Putamen (tissue), 1 donor: ENCODE results near the gene RTP5.

Experiments
- DNase-seq: peaks from one replicate; pipeline ENCODE4 v3.0.0-alpha.2; 2016; ENCODE audit warnings: low spot score

RTP5 gene

GRCh38 chr2:241887806-241888522, 18.4 kb downstream of the RTP5 start:
- no peak for DNase-seq

GRCh38 chr2:241888641-241889040, 19.1 kb downstream of the RTP5 start:
- DNase-seq = no peak

DNA sequence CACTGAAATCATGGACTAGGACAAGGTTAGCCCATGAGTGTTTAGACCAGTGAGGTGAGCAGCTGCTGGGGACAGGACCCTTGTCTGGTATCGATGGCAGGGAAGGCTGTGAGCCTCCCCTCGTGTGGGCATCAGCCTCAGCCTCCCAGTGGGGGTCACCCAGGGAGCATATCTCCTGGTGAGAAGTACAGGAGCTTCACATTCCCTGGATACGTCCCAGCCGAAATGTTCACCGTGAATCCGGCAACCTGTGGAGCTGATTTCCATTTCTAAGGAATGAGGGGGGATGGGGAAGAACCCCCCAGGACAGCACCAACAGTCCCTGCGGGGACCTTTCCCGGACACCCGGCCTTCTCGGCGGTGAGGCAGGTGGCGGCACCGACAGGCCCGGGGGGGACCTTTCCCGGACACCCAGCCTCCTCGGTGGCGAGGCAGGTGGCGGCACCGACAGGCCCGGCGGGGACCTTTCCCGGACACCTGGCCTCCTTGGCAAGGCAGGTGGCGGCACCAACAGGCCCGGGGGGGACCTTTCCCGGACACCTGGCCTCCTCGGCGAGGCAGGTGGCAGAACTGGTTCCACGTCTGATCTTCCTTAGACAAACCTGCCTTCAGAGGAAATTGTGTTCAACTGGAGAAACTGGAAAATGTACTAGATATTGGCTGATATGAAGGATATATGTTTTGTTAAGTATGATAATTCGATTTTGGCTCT, 21.2 kb downstream of the RTP5 start:
- DNase-seq = no peak

DNA sequence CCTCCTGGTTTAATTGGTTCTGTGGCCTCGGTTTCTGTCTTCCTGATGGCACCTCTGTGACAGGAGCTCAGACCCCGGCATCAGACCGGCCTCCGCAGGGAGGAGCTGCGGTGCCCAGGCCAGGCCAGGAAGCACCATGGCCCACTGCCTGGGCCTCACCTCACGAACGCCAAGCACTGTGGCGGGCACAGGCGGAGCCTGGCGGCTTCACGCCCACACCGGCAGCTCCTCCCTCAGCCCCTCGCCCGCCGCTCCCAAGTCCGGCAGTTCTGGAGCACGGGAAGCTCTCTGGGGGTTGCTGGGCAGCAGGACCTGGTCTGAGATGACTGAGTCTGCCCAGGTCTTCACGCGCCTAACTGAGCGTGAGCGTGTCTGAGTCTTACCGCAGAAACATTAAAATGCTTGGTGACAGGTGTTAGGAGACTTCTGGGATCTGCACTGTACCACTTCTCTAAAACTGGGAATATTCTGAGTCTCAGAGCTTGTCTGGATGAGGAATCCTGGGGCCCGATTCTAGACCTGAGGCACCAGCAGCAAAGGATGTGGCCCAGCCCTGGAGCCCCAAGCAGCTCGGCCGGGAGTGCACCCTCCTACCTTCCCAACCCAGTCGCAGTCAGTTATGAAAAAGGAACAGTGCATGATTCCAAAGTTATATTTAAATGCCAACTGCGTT, 21.9 kb downstream of the RTP5 start:
- no peak for DNase-seq

DNA sequence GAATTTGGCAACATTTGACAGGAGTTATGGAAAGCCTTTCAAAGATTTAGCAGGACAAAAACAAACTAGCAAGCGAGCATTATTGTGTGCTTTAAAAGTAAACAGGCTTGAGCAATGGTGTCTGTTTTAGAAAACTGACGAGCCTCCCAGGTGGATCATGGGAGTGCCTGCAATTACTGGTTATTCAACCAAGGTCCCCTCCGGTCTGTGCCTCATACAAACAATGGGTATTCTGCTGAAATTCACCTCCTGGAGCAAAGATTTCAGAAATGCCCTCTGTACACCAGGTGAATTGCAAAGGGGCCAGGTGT, 22.4 kb downstream of the RTP5 start:
- DNase-seq = no peak

GRCh38 chr2:241892299-241893137, 23.0 kb downstream of the RTP5 start:
- DNase-seq = no peak

- no peak for DNase-seq
These were observed 23.7 kb downstream of the RTP5 start for GRCh38 chr2:241893265-241893664.

DNA sequence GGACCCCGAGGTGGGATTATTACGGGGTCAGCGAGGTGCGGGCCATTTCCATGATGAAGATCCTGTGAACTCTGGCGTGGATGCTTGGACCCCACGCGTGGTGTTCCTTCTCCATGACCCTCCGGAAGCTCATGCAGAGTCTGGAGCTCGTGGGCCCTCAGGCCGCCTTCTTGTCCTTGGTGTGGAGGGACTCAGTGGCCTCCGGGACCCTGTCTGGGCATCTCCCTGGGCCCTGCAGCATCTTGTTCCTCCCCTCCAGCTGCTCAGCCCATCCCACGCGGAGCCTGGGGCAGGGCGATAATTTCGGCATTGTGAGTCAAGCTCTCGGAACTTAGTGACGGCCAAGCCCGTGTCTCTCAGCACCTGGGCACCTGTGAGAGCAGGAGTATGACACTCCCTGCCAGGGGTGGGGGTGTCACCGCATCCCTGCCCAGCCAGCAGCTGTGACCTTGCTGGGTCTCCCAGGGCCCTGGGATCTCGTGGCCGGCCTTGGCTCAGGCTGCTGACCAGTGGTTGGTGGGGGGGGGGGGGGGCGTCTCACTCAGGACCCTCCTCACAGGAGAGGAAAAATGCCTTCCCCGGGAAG, 24.6 kb downstream of the RTP5 start:
- no peak for DNase-seq

DNA sequence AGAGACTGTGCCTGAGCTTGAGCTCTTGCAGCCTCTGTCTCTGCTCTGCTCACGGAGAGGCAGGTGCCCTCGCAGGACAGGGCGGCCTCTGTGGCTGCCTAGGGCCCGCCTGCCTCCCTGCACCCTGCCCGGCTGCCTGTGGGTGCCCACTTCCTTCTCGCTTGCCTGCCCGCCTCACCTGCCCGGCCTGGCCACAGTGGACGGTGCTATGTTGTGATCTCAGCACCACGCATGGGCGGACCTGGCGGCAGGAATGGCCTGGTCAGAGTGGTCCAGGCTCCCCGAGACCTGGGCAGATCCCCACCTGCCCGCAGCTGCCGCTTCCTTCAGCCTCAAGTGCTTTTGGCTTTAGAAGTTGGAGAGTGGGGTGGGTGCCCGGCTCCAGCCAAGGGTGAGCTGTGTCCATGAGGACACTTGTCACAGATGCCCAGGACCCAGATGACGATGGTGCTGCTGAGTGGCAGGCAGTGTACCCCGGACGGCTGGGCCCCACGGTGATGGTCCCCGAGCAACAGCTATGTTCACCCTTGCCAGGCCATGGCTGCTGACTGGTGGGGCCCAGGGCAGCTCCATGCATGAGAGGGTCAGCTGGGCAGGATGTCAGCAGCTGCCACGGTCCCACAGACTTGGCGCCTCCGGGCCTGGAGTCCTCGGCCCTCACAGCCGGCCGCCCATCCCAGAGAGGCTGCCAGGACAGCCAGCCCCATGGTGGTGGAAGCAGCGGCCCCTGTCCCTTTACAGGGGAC, 25.3 kb downstream of the RTP5 start:
- DNase-seq = no peak

DNA sequence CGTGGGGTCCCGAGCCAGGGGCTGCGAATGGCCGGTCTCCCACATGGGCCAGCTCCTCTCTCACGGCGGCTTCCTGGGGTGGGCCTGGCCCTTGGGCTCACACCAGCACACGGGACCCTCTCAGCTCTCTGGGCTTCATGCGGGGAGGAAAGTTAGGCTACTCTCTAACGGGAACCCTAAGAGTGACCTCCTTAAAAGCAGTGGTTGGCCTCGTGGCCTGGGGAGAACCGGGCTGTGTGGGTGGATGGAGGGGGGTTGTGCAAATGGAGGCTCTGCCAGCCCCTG, 25.8 kb downstream of the RTP5 start:
- no peak for DNase-seq

DNA sequence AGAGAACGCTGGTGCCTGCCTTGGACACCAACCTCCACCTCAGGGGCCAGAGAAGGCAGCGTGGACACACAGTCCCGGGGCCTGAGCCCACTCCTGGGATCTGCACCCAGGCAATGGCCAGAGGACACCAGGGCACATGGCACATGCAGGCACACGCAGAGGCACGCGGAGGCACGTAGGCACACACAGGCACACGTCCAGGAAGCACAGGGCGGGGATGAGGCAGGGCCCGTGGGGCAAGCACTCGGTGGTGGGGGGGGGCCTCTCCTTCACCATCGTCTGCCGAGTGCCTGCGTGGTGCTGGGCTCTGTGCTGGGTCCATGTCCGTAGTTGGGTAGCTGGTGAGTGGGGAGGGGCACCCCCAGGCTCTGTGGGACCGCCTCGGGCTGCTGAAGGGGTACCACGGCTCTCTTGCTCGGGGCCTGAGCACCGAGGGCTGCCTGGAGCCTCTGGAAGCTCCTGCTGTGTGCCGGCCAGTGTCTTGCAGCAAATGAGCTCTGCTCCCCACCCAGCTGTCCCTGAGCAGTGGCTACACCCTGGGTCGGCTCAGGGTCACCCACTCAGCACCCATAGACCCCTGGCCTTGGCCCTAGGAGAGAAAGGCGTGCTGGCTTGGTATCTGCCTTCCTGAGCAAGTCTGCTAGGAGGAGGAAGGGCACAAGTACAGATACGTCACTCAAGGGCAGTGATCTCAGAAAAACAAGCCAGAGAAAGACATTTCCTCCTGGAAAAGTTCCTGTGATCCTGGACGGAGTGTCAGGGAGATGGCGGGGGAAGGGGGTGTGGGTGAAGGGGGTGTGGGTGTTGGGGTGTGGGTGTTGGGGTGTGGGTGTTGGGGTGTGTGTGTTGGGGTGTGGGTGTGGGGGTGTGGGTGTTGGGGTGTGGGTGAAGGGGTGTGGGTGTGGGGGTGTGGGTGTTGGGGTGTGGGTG, 26.4 kb downstream of the RTP5 start:
- no peak for DNase-seq

- DNase-seq = no peak
These were observed 27.2 kb downstream of the RTP5 start for GRCh38 chr2:241896746-241897201.

- no peak for DNase-seq
These were observed 27.8 kb downstream of the RTP5 start for GRCh38 chr2:241897231-241897916.

DNA sequence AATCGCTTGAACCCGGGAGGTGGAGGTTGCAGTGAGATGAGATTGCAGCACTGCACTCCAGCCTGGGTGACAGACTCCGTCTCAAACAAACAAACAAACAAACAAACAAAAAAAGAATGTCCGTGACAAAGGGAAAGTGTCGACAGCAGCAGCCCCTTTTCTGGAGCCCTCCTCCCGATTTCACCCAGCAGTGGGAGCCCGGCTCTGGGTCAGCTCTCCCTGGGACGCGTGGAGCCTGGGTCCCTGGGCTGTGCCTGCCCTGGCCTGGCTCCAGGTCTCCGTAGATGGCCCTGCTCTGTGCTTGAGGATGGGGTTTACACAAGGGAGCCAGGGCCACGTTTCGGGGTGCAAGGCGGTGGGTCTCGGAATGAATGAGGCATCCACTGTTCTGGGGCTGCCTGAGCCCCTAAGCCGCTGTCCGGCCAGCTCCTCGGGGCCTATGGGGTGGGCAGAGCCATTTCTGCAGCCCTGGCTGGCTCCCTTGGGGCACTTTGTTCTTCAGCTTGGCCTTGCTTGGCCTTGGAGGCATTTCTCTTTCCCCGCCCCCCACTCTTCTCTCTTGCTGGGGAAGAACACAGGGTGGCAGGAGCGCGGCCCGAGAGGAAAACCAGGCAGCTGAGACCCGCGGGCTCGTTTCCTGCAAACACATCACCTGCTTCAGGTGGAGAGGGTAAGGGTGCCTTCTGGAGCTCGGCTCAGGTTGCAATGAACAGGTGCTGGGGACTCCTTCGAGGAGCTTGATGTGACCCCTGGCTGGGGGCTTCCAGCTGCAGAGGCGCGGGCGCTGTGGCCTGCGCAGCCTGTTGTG, 29.1 kb downstream of the RTP5 start:
- DNase-seq = no peak

DNA sequence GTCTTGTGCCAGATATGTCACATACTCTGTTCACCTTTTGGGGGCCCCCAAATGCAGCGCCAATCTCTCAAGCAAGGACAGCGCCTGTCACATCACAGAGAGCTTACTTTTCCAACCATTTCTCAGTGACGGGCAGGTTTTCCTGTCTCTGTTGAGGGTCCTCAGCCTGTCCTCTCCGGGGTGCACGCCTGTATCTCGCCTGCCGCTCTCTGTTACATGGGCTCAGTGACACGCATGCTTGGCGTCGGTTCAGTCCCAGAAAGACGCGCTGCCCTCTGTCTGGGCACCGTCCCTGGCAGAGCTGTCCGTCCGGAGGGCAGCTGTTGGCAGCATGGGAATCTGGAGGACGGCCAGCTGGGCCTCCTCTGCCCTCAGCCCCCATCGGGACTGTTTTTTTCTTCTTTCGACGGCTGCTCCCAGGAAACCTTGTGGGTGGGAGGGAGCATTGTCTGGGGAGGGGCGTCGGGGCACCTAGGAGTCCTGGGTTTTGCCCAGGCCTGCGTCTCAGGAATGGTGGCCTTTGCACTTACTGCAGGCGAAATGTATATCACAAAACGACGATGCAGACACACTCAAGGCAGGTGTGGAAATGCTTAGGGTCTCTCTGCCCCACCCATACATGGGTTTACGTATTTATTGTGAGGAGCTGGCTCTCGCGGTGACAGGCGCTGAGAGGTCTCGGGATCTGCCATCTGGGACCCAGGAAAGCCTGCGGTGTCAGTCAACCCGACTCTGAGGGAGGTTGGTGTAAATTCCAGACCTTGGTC, 30.9 kb downstream of the RTP5 start:
- DNase-seq = no peak

DNA sequence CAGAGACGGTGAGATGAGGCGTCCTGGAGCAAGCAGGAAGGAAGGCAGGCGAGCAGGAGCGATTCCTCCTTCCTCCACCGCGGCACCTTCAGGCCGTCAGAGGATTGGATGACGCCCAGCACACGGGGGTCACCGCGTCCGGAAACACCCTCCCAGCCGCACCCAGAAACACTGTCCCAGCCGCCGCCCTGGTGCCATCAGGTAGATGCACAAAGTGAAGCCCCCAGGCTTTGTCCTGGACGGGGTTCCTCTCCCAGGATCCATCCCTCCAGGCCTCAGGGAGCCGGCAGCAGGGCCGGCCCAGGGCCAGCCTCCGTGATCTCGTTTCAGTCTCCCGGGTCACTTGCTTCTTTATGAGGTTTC, 31.5 kb downstream of the RTP5 start:
- no peak for DNase-seq

GRCh38 chr2:241901500-241902351, 32.2 kb downstream of the RTP5 start:
- no peak for DNase-seq
